Measurements from ENCODE around the gene SLC13A1. TPM values are rescaled to one million over a fixed set of nuclear protein-coding genes. Genes with fewer than 3 reads are reported as not detected.

The SLC13A1 gene
- total RNA-seq, 1 donor from 2014 or later, result not detected

DNA sequence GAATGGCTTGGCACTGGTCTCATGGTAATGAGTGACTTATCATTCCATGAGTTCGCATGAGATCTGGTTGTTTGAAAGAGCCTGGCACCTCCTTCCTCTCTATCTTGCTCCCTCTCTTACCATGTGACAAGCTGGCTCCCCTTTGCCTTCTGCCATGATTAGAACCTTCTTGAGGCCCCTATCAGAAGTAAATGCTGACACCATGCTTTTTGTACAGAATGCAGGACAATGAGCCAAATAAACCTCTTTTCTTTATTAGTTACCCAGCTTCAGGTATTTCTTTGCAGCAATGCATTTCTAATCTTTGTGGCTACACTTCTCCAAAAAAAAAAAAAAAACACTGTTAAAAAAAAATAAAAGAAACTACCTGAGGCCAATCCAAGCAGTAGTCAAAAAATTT lies 17.1 kb upstream of the SLC13A1 start:
- Mint-ChIP-seq H3K9me3 (peaks cover 10% of the 10 kb centered on the region), H3K27ac (no peak overlapping the region), H3K27me3 (no peaks in the 10 kb centered on the region), H3K4me3 (no peak overlapping the region), H3K4me1 (no peaks in the 10 kb centered on the region), H3K36me3 (ENCODE audit: low read depth) (no peaks in the 10 kb centered on the region)
- POLR2A ChIA-PET, result no interaction called here
- TF ChIP-seq, protein P1, sequence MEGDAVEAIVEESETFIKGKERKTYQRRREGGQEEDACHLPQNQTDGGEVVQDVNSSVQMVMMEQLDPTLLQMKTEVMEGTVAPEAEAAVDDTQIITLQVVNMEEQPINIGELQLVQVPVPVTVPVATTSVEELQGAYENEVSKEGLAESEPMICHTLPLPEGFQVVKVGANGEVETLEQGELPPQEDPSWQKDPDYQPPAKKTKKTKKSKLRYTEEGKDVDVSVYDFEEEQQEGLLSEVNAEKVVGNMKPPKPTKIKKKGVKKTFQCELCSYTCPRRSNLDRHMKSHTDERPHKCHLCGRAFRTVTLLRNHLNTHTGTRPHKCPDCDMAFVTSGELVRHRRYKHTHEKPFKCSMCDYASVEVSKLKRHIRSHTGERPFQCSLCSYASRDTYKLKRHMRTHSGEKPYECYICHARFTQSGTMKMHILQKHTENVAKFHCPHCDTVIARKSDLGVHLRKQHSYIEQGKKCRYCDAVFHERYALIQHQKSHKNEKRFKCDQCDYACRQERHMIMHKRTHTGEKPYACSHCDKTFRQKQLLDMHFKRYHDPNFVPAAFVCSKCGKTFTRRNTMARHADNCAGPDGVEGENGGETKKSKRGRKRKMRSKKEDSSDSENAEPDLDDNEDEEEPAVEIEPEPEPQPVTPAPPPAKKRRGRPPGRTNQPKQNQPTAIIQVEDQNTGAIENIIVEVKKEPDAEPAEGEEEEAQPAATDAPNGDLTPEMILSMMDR (IDR thresholded peaks at IDR 0.05), result no peak
- intact Hi-C loops (cut with micrococcal nuclease), result no loop called here
- CTCF ChIA-PET, result no interaction called here
- DNase-seq, result no peak
- no peak for ATAC-seq (ENCODE audit: low read depth)

DNA sequence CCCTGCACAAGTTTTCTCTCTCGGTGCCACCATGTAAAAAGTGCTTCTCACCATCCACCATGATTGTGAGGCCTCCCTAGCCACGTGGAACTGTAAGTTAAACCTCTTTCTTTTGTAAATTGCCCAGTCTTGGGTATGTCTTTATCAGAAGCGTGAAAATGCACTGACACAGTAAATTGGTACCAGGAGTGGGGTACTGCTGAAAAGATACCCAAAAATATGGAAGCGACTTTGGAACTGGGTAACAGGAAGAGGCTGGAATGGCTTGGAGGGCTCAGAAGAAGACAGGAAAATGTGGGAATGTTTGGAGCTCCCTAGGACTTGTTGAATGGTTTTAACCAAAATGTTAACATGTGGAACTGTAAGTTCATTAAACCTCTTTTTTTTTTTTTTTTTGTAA lies 15.6 kb upstream of the SLC13A1 start:
- ChIA-PET CTCF (no interaction called here), POLR2A (no interaction called here)
- H3K4me1 Mint-ChIP-seq, result no peaks in the 10 kb centered on the region
- H3K4me3 Mint-ChIP-seq, result no peak overlapping the region
- intact Hi-C loops (cut with micrococcal nuclease), result no loop called here
- no peak for ATAC-seq (ENCODE audit: low read depth)
- no peaks in the 10 kb centered on the region for H3K27me3 Mint-ChIP-seq
- no peaks in the 10 kb centered on the region for H3K36me3 Mint-ChIP-seq (ENCODE audit: low read depth)
- no peak overlapping the region for H3K27ac Mint-ChIP-seq
- TF ChIP-seq, protein P1 (IDR thresholded peaks at IDR 0.05), result no peak
- H3K9me3 Mint-ChIP-seq, result peaks cover 8% of the 10 kb centered on the region
- no peak for DNase-seq

DNA sequence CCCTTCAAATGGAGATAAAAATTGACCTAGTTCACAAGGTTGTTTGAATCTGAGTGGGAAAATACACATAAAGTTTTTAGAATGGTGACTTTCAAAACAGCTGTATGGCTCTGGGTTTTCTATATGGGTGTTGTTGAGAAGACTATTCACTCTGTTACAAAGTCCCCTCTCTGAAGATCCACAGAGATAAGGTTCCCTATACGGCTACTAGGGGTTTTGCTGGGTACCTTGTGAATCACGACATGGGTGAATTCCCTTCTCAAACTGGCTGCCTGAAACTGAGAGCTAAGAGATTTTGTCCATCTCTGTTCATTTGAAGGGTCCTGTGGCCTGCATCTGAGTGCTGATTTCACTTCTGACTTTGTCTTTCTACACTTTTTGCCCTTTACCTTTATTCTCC lies 11.8 kb upstream of the SLC13A1 start:
- ATAC-seq (ENCODE audit: low read depth) (no peak), DNase-seq (no peak)
- Mint-ChIP-seq H3K4me3 (no peak overlapping the region), H3K4me1 (no peaks in the 10 kb centered on the region), H3K9me3 (peaks cover 3% of the 10 kb centered on the region), H3K27me3 (no peaks in the 10 kb centered on the region), H3K36me3 (ENCODE audit: low read depth) (no peaks in the 10 kb centered on the region), H3K27ac (no peak overlapping the region)
- CTCF ChIA-PET, result no interaction called here
- intact Hi-C loops (cut with micrococcal nuclease), result no loop called here
- TF ChIP-seq, protein P1 (IDR thresholded peaks at IDR 0.05), result no peak
- POLR2A ChIA-PET, result no interaction called here

DNA sequence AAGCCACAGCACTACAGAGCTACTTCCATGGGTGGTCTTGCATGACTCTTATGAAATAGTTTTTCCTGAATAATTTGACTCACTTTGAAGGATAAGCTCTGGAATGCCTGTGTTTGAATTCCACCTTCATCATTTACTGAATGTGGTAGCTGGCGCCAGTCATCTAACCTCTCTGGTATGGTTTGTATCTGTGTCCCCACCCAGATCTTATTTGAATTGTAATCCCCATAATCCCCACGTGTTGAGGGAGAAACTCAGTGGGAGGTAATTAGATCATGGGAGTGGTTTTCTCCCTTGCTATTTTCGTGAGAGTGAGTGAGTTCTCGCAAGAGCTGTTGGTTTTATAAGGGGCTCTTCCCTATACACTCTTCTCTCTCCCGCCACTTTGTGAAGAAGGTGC lies 11.2 kb upstream of the SLC13A1 start:
- no peaks in the 10 kb centered on the region for H3K27me3 Mint-ChIP-seq
- H3K36me3 Mint-ChIP-seq (ENCODE audit: low read depth), result no peaks in the 10 kb centered on the region
- TF ChIP-seq, protein P1 (IDR thresholded peaks at IDR 0.05), result no peak
- H3K27ac Mint-ChIP-seq, result no peak overlapping the region
- POLR2A ChIA-PET, result no interaction called here
- intact Hi-C loops (cut with micrococcal nuclease), result no loop called here
- ATAC-seq (ENCODE audit: low read depth) (no peak), DNase-seq (no peak)
- no peaks in the 10 kb centered on the region for H3K4me1 Mint-ChIP-seq
- peaks cover 3% of the 10 kb centered on the region for H3K9me3 Mint-ChIP-seq
- CTCF ChIA-PET, result no interaction called here
- H3K4me3 Mint-ChIP-seq, result no peak overlapping the region

DNA sequence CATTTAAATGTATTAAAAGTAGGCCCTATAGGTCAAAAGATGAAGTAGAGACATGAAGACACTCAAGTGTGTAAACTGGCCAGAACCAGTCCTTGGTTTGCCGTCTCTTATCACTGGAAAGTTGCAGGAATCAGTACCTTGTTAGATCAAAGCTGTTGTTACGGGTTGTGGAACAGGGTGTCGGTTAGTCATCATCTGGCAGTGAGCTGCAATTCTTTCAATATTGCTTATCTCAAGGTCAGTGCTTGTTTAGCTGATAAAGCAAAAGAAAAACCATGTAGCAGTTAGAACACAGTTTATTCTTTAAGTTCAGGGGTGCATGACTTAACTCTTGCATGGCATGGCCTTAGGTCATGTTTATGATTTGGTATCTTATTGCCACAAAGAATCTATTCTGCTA lies 10.0 kb upstream of the SLC13A1 start:
- TF ChIP-seq, protein P1 (IDR thresholded peaks at IDR 0.05), result no peak
- DNase-seq (no peak), ATAC-seq (ENCODE audit: low read depth) (no peak)
- CTCF ChIA-PET, result no interaction called here
- POLR2A ChIA-PET, result no interaction called here
- Mint-ChIP-seq H3K4me1 (no peaks in the 10 kb centered on the region), H3K27ac (no peak overlapping the region), H3K27me3 (no peaks in the 10 kb centered on the region), H3K9me3 (peaks cover 3% of the 10 kb centered on the region), H3K36me3 (ENCODE audit: low read depth) (no peaks in the 10 kb centered on the region), H3K4me3 (no peak overlapping the region)
- intact Hi-C loops (cut with micrococcal nuclease), result no loop called here

Data from activated B cell treated with CpG ODN at 0.5 μM for 24 hours (primary cell).